Skeletal muscle tissue (tissue), 4 donors: ENCODE measurements around the gene RUNX3. TPM values are rescaled to one million over a fixed set of nuclear protein-coding genes. Genes with fewer than 3 reads are reported as not detected.

Source experiments
- H3K27ac ChIP-seq: one replicate; pipeline ENCODE4 v1.7.0; 2013; ENCODE audit warnings: mild to moderate bottlenecking, low read depth, low read length, inconsistent platforms
- H3K27me3 ChIP-seq, 3 donors: one replicate each; pipeline ENCODE4 v1.7.0; 2013; ENCODE audit warnings: low read length in 3 of 3; ENCODE audit not compliant: control insufficient read depth in 3 of 3, insufficient read depth in 3 of 3
- H3K36me3 ChIP-seq, 3 donors: one replicate each; pipeline ENCODE4 v1.7.0; 2013; ENCODE audit warnings: low read length in 3 of 3; ENCODE audit not compliant: control insufficient read depth in 3 of 3, insufficient read depth in 3 of 3
- H3K4me1 ChIP-seq, 3 donors: one replicate each; pipeline ENCODE4 v1.7.0; 2013; ENCODE audit warnings: low read length in 3 of 3, mild to moderate bottlenecking in 3 of 3; ENCODE audit not compliant: control insufficient read depth in 3 of 3, insufficient read depth in 3 of 3
- H3K4me3 ChIP-seq, 3 donors: one replicate each; pipeline ENCODE4 v1.7.0; 2013; ENCODE audit warnings: low read length in 3 of 3
- H3K9ac ChIP-seq, 3 donors: one replicate each; pipeline ENCODE4 v1.7.0; 2013; ENCODE audit warnings: low read length in 3 of 3, mild to moderate bottlenecking in 3 of 3, moderate library complexity in 2 of 3, low read depth in 1 of 3
- H3K9me3 ChIP-seq, 3 donors: one replicate each; pipeline ENCODE4 v1.7.0; 2013; ENCODE audit warnings: low read length in 3 of 3; ENCODE audit not compliant: control insufficient read depth in 3 of 3
- total RNA-seq: library from RNA; depleted of rRNA; stranded (reverse); fragments of >200 nt; gene quantifications from one replicate; pipeline ENCODE4 v1.2.3, GENCODE V29; 2014
- donor health status: Osteomylitis.

RUNX3 gene
- total RNA-seq, 1 donor from 2014 or later: under 0.01 TPM

- Histone ChIP-seq H3K9ac (peak overlapping the region in 1 of 3 donors; percentile 1), H3K27ac (no peak overlapping the region), H3K27me3 (peaks cover 0 to 15% (median 0%) of the 10 kb centered on the region in 3 donors), H3K4me3 (no peak overlapping the region), H3K9me3 (no peaks in the 10 kb centered on the region), H3K4me1 (no peaks in the 10 kb centered on the region), H3K36me3 (no peaks in the 10 kb centered on the region)
Observed at GRCh38 chr1:24946861-24947658, 17.0 kb upstream of the RUNX3 start.

DNA sequence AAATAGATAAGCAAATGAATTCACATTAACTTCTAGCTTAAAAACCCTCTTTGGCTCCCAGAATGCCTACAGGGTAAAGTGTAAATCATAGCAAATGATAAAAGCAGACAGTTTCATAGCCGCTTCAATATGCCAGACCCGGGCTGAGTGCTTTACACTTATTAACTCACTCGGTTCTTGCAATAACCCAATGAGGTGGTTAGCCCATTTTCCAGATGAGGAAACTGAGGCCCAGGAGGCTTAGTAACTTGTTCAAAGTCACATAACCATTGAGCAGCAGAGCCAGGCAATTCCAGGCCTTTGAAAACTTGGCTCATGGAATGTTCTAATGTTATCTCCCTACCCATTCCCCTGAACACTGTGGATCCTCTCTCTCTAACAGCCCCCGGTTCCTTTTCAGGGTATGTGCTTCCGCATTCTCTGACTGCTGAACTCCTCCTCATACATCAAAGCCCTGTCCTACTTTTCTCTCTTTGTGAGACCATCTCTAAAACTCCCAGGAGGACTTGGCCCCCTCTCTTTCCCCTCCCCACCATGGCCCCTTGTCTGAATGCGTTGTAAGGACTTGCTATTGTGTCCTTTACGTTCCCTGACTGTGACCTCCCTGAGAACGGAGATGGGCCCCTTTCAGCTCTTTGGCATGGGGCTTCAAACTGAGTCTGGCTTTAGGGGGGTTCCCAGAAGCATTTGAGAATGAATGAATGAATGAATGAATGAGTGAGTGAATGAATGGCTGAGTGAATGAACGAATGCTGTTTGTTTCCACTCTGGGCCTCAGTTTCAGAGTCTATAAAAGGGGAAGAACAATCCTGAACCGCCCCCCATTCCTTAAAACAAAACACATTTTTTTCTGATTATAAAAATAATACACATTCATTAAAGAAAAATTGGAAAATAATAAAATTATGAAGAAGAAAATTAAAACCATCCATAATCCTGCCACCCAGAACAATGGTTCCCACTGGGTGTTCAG is 15.6 kb upstream of the RUNX3 start:
- Histone ChIP-seq H3K27ac (no peak overlapping the region), H3K36me3 (no peaks in the 10 kb centered on the region), H3K4me3 (no peak overlapping the region), H3K9me3 (no peaks in the 10 kb centered on the region), H3K27me3 (peaks cover 0 to 19% (median 4%) of the 10 kb centered on the region in 3 donors), H3K9ac (no peak overlapping the region), H3K4me1 (no peaks in the 10 kb centered on the region)

- Histone ChIP-seq H3K9me3 (no peaks in the 10 kb centered on the region), H3K9ac (no peak overlapping the region)
Observed at GRCh38 chr1:24944318-24944717, 14.2 kb upstream of the RUNX3 start.

GRCh38 chr1:24942789-24943188 is 12.7 kb upstream of the RUNX3 start:
- Histone ChIP-seq H3K4me3 (no peak overlapping the region), H3K4me1 (no peaks in the 10 kb centered on the region), H3K9me3 (no peaks in the 10 kb centered on the region), H3K27me3 (peaks cover 2 to 19% (median 4%) of the 10 kb centered on the region in 3 donors), H3K27ac (no peak overlapping the region), H3K36me3 (no peaks in the 10 kb centered on the region), H3K9ac (no peak overlapping the region)

More at GRCh38 chr1:24944318-24944717, 14.2 kb upstream of the RUNX3 start:
- Histone ChIP-seq H3K27ac (no peak overlapping the region), H3K36me3 (no peaks in the 10 kb centered on the region), H3K27me3 (peaks cover 0 to 19% (median 4%) of the 10 kb centered on the region in 3 donors), H3K4me3 (no peak overlapping the region), H3K4me1 (no peaks in the 10 kb centered on the region)

DNA sequence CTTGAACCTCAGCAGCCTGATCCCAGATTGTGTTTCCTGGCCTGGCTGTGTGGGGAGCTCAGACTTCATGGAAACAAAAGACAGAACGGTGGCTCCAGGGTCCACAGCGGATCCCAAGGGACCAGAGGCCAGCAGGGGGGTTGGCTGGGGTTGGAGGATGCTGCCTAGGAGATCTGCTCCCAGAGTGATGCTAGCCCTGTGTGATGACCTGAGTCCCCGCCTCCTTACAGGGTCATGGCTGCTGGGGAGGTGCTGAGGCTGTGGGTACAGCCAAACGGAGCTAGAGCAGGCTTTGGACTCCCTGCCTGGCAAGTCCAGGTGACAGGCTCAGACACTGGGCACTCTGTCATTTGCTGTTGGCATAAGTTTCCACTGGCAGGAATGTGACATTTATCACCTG is 11.5 kb upstream of the RUNX3 start:
- no peaks in the 10 kb centered on the region for H3K4me1 ChIP-seq
- H3K9me3 ChIP-seq: no peaks in the 10 kb centered on the region
- H3K36me3 ChIP-seq: no peaks in the 10 kb centered on the region
- H3K9ac ChIP-seq: no peak overlapping the region
- H3K4me3 ChIP-seq: no peak overlapping the region
- H3K27me3 ChIP-seq: peaks cover 4 to 22% (median 9%) of the 10 kb centered on the region in 3 donors
- no peak overlapping the region for H3K27ac ChIP-seq

GRCh38 chr1:24940231-24940630 is 10.2 kb upstream of the RUNX3 start:
- Histone ChIP-seq H3K27ac (no peak overlapping the region), H3K9ac (no peak overlapping the region), H3K27me3 (peaks cover 4 to 30% (median 14%) of the 10 kb centered on the region in 3 donors), H3K4me1 (no peaks in the 10 kb centered on the region), H3K9me3 (no peaks in the 10 kb centered on the region), H3K4me3 (no peak overlapping the region), H3K36me3 (no peaks in the 10 kb centered on the region)

DNA sequence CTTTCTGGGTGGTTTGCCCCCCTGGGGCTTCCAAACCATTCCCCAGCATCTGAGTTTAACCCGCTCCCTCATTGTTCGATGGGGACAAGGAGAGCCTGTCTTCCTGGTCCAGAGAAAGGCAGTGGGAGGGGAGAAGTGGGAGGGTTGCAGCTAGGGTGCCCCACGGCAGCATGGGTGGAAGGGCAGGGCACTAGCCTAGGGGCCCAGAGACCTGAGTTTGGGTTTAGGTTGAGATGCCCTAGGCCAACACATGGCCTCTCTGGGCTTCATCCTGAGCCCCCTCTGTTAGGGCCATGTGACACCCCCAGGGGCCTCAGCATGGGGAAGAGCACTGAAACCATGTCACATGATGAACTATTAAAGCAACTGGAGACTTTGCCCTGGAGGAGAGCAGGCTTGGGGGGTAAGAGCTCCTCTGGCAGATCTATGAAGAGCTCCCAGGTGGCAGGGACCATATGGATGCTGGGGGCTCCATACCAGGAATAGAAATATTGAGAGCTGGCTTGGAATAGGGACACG is 9.7 kb upstream of the RUNX3 start:
- Histone ChIP-seq H3K9me3 (no peaks in the 10 kb centered on the region), H3K4me1 (no peaks in the 10 kb centered on the region), H3K4me3 (no peak overlapping the region), H3K9ac (no peak overlapping the region), H3K27me3 (peaks cover 8 to 35% (median 19%) of the 10 kb centered on the region in 3 donors), H3K36me3 (no peaks in the 10 kb centered on the region), H3K27ac (no peak overlapping the region)

GRCh38 chr1:24939040-24939674 is 9.1 kb upstream of the RUNX3 start:
- H3K4me1 ChIP-seq: no peaks in the 10 kb centered on the region
- peaks cover 14 to 38% (median 24%) of the 10 kb centered on the region in 3 donors for H3K27me3 ChIP-seq
- H3K9me3 ChIP-seq: no peaks in the 10 kb centered on the region
- no peaks in the 10 kb centered on the region for H3K36me3 ChIP-seq
- no peak overlapping the region for H3K27ac ChIP-seq
- H3K9ac ChIP-seq: no peak overlapping the region
- H3K4me3 ChIP-seq: no peak overlapping the region

DNA sequence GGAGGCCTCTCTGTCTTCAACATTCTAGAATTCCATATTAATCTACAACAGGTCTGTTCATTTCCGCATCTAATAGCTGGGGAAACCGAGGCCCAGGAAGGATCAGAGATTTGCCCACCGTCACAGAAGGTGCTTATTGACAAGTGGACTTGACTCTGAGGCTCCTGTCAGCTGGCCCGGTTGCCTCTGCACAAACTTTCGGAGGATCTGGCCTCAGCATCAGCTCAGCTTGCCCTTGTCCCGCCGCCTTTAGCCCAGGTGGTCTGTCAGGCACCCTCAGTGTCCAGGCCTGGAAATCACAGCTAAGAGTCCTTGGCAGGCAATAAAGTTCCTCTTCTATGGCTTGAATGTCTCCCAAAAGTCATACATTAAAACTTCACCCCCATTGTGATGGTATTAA is 8.2 kb upstream of the RUNX3 start:
- H3K36me3 ChIP-seq: no peaks in the 10 kb centered on the region
- H3K9ac ChIP-seq: no peak overlapping the region
- no peak overlapping the region for H3K4me3 ChIP-seq
- no peak overlapping the region for H3K27ac ChIP-seq
- no peaks in the 10 kb centered on the region for H3K4me1 ChIP-seq
- H3K27me3 ChIP-seq: peaks cover 22 to 42% (median 33%) of the 10 kb centered on the region in 3 donors
- H3K9me3 ChIP-seq: no peaks in the 10 kb centered on the region
